DND-41 (cell line): ENCODE data around the gene CIC.

Source experiments
- CTCF ChIP-seq: IDR thresholded peaks from 2 replicates; pipeline ENCODE4 v1.5.1; 2012; ENCODE audit warnings: borderline replicate concordance, low read length, moderate library complexity, mild to moderate bottlenecking; ENCODE audit not compliant: poor library complexity, severe bottlenecking; ENCODE audit errors: extremely low read depth
- EZH2 ChIP-seq: IDR thresholded peaks from 3 replicates; pipeline ENCODE4 v1.6.1; 2012; ENCODE audit warnings: borderline replicate concordance, low read depth, mild to moderate bottlenecking, moderate library complexity, low read length, inconsistent platforms; ENCODE audit not compliant: severe bottlenecking

GRCh38 chr19:42250666-42251531 lies 18.2 kb upstream of the CIC start:
- TF ChIP-seq CTCF: no peak
- TF ChIP-seq EZH2: no peak
